Stimulated activated CD8-positive, alpha-beta memory T cell treated with anti-CD3 and anti-CD28 coated beads, Interleukin-2, amount 100 ng/mL, for 48 hours (primary cell): ENCODE data around the gene ITIH1.
"Not testable (repeated sequence)": the region's sequence is repeated elsewhere in the genome, so short reads cannot be mapped to it uniquely, and the experiment has no call there.

Source experiments
- DNase-seq, 2 donors: peaks; one replicate each; pipeline ENCODE4 v3.0.0-alpha.2; 2020; ENCODE audit warnings: low read depth in 2 of 2

ITIH1 gene

DNA sequence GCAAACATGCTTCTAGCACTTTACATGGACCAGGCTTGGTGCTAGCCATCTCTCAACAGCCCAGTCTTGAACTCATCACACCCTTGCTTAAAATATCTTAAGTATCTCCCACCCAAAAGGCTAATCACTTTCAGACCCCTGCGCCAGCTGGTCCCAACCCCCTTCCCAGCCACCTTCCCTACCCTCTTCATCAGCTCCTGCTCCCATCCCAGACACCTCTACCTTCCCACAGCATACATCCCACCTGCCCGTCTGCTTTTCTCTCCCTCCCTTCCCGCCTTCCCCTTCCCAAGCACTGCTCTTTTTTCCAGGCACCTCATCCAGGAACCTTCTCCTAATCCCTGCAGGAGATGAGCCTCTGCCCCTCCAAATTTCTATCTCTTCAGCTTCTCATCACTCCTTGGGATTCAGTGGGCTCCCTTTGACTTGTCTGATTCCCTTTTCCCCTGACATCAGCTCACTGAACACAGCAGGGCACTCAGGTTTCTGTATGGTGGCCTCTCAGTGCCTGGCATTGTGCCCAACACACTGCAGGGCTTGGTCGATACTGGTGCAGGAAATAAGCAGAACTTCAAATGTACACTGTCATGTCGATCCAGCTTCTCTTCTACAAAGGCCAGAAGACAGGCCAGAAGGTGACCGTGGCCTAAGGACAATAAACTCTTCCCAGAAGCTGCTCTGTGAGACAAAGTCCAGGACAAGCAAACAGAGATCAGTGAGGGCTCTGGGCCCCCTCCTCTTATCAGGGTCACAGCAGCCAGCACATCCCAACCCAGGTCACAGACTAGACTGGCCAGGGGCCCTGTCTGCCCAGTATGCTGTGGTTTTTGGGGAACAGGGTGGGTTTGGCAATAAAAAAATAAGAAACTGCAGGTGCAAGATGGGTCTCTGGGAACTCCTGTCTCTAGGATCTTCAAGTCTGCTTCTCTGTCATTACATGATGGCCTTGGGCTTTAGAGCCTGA, 2.2 kb upstream of the ITIH1 start:
- DNase-seq, result no peak

DNA sequence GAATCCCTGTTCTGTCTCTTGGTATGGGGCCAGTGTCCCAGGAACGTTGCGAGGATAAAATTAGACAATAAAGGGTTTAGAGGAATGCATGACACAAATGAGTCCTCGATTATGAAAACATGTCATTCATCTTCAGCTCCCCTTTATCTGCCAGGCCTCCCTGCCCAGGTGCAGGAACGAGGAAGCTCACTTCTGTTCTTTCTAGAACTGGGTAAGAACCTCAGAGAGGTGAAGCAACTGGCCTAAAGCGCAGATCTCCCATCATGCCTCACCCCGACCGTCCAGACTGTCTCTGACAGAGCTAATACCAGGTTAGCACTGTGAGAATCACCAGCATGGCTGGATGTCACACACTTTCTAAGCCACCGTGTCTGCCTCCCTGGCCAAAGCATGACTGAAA, 1.5 kb upstream of the ITIH1 start:
- no peak for DNase-seq

DNA sequence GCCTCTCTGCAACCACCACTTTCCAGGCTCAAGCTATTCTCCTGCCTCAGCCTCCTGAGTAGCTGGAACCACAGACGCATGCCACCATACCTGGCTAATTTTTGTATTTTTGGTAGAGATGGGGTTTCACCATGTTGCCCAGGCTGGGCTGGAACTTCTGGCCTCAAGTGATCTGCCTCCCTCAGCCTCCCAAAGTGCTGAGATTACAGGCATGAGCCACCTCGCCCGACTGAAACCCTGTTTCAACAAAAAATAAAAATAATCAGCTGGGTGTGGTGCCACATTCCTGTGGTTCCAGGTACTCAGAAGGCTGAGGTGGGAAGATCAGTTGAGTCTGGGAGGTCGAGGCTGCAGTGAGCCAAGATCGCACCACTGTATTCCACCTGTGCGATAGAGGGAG, 913 bp upstream of the ITIH1 start:
- DNase-seq, result not testable (repeated sequence)

DNA sequence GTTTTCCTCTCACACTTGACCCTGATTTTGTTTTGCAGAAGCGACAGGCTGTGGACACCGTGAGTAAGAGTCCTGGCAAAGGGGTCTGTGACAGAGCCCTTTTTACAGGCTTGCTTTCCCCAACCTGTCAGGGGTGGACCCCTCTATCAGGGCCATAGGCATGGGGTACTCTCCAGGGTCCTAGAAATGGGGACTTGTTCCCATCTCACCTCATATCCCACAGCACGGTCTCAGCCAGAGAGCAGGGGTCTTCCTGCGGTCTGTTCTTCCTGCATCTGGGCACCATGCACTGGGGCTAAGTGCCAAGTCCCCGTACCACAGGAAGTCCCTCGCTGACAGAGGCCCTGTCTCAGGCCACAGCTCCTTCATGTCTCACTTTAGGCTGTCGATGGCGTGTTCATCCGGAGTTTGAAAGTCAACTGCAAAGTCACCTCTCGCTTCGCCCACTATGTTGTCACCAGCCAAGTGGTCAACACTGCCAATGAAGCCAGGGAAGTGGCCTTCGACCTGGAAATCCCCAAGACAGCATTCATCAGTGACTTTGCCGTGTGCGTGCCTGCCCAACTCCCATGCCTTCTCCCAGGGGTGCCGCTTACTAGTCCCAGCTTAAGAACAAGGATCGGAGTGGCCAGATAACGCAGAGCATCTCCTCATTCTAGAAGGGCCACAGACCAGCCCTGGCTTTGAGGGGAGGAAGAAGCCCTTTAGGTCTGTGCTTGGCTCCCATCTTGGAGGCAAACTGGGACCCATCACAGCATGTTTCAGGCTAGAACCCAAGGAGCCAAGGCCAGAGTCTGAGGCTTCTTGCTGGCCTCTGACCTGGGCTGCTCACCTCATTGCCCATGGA, 783 bp downstream of the ITIH1 start:
- no peak for DNase-seq

DNA sequence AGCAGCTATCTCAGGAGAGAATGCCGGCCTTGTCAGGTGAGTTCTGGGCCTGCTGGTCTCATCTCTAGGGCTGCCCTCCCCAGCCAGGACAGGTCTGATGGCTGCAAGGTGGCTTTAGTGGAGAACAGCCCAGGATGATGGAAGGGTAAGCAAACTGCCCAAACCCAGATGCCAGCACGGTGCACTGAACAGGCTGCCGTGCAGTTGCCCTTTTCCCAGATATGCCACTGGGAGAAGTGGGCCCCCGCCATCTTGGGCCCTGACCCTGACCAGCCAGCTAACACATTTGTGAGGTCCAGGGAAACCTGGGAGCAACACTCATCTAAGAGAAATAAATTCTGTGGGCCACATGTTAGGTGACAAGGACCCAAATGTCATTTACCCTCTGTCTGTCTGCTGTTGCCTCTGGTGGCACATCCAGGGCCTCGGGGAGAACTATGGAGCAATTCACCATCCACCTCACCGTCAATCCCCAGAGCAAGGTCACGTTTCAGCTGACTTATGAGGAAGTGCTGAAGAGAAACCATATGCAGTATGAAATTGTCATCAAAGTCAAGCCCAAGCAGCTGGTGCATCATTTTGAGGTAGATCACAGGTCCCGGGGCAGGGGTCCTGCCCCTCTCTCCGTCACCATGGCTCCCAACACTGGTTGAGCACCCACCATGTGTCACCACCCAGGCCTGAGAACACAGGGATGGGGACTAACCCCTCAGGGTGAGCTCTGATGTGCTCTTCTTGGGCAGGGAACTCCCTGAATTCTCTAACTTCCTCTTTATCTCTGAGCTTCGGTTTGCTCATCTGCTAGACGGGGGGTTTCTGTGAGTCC, 1.8 kb downstream of the ITIH1 start:
- no peak for DNase-seq

DNA sequence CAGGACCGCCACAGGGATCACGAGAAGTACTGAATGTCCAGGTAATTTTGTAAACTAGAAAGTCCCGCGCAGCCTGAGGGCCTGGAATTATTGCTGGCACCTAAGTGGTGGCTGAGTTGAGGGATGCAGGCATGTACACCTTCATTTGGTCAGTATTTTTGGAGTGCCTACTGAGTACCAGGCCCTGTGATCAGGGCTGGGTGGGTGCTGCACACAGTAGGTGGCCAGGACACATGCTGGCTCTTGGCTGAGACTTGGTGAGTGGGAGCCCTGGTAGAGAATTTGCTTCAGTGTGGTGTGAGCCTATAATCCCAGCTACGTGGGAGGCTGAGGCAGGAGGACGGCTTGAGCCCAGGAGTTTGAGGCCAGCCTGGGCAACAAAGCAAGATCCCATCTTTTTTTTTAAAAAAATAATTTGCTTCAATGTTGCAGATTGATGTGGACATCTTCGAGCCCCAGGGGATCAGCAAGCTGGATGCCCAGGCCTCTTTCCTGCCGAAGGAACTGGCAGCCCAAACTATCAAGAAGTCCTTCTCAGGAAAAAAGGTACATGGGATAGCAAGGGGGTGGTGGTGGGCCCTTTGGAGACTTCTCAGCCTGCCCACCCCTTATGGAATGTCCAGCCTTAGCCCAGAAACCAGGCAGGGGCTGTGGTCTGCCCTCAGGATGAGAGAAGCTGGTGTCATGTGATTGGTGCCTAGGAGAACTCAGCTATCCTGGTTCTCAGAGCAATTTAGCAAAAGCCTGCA, 2.6 kb downstream of the ITIH1 start:
- no peak for DNase-seq

DNA sequence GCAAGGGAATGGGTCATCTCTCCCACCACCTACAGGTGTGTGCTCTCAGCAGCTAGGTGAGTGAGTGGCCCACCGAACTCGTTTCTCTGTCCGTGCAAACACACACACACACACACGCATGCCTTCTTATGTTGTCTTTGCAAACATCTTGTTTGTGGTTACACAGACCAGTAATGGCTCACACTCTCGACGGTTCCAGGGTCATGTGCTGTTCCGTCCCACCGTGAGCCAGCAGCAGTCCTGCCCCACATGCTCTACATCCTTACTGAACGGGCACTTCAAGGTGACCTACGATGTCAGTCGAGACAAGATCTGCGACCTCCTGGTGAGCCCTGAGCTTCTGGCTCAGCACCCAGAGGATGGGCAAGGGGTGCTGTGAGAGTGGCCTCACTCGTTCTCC, 4.3 kb downstream of the ITIH1 start:
- DNase-seq, result no peak

DNA sequence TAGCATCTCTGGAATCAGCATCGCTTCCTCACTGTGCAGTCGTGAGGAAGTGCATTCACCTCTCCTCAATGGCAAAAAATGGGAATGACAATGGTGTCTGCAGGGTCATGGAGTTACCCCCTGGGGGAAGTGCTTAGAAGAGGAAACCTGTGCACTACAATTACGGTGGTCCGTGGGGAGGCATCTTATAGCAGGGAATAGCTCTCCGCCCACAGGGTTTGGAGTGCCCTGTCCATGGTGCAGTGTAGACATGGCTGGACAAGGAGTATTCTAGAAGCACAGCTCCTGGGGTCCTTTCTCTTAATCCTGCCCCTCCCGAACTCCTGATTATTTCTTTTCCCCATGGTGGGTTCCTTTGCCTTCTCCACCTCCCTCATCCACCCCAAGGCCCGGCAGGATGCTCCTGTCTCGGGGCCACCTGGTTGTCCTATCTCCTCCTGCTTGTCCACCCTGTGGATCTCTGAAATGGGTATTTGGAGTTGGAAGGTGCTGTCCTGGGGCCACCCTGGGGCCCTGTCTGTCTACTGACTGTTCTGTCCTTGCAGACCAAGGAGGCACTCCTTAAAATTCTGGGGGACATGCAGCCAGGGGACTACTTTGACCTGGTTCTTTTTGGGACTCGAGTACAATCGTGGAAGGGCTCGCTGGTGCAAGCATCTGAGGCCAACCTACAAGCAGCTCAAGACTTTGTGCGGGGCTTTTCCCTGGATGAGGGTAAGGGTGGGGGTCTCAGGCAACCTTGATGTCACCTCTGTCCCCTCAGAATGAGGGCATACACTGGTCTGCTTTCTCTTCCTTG, 5.2 kb downstream of the ITIH1 start:
- no peak for DNase-seq

DNA sequence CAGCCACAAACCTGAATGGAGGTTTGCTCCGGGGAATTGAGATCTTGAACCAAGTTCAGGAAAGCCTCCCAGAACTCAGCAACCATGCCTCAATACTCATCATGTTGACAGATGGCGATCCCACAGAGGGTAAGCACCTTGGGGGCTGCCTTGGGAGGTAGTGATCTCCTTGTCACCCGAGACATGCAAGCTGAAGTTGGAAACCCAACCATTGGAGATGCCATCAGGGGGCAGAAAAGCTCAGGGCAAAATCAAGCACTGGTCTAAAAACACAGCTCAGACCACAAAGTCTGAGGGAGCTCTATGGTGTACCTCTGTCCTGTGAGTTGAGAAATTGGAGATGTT, 5.8 kb downstream of the ITIH1 start:
- DNase-seq, result no peak

DNA sequence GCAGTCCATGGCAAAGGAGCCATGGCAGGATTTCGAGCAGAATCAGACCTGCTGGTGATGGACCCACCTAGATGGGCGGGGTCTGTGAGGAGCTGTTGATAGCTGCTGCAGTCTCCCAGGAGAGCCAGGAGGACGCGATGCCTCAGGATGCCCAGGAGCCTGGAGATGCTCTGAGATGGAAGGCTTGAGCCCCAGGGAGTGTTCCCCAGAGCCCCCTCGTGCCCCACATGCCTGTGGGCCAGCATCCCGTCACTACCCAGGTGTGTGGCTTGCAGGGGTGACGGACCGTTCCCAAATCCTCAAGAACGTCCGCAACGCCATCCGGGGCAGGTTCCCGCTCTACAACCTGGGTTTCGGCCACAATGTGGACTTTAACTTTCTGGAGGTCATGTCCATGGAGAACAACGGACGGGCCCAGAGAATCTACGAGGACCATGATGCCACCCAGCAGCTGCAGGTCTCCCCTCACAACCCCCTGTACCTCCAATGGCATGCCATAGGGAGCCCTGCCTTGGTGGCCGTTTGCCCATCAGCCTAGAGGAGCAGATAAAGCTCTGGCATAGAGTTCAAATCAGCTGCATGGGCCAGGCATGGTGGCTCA, 6.7 kb downstream of the ITIH1 start:
- DNase-seq, result no peak

DNA sequence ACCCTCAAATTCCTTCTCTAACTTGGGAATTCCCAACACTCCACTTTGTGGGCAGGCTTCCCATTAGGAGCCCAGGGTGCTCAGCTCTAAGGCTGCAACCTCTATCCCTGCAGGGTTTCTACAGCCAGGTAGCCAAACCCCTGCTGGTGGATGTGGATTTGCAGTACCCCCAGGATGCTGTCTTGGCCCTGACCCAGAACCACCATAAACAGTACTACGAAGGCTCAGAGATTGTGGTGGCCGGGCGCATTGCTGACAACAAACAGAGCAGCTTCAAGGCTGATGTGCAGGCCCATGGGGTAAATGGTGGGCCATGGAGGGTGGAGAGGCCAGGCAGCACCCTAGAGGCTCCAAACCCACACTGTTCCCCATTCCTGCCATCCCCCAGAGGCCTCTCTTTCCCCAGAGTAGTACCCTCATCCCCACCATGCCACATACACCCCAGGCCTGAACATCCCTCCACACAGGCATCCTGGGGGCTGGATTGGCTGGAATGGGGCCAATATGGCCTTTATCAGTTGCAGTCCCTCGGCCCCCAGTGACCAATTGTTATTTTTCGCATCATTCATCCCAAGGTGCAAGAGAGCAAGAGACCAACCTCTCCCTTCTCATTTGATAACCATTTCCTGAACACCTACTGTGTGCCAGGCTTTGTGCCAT, 7.7 kb downstream of the ITIH1 start:
- DNase-seq, result no peak

DNA sequence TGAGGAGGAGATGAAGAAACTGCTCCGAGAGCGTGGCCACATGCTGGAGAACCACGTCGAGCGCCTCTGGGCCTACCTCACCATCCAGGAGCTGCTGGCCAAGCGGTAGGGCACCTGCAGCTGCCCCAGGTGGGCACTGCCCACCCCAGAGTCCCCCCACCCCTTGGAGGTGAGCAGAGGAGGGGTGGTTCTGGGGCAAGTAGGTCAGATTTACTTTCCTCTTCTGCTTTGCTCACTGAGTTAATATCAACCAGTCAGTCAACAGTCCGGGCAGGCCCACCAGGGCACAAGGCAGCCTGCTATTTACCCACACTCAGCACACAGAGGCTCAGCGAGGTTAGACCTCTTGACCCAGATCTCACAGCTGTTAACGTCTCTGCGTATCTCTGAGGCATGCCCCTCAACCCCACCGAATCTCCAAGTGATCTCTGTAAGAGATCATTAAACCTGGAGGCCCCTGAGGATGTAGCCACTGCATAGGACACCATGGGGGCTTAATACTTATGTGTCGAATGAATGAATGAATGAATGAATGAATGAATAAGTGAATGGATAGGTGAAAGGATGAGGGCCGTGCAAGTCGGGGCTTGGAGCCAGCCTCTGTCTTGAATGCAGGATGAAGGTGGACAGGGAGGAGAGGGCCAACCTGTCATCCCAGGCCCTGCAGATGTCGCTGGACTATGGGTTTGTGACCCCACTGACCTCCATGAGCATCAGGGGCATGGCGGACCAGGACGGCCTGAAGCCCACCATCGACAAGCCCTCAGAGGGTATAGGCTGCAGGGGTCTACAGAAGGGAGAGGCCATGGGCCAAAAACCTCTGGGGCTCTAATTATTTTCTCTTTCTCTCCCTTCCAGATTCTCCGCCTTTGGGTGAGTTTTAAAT, 9.2 kb downstream of the ITIH1 start:
- no peak for DNase-seq

DNA sequence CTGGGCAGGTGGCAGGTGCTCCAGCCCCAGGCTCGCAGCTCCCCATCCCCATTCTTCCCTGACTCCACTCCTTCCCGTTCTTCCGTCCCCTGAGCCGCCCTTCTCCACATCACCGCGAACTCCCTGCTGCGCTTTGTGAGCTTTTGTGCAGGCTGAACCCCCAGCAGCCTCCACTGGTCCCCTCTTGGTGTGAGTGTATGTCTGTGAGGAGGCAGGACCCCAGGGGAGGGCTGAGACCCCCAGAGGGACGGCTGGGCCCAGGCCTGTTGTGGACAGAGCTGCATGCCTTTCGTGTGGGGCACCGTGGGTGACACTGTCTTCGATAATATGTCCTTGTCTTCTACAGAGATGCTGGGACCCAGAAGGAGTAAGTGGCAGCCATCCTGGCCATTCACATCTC, 9.8 kb downstream of the ITIH1 start:
- DNase-seq, result no peak

DNA sequence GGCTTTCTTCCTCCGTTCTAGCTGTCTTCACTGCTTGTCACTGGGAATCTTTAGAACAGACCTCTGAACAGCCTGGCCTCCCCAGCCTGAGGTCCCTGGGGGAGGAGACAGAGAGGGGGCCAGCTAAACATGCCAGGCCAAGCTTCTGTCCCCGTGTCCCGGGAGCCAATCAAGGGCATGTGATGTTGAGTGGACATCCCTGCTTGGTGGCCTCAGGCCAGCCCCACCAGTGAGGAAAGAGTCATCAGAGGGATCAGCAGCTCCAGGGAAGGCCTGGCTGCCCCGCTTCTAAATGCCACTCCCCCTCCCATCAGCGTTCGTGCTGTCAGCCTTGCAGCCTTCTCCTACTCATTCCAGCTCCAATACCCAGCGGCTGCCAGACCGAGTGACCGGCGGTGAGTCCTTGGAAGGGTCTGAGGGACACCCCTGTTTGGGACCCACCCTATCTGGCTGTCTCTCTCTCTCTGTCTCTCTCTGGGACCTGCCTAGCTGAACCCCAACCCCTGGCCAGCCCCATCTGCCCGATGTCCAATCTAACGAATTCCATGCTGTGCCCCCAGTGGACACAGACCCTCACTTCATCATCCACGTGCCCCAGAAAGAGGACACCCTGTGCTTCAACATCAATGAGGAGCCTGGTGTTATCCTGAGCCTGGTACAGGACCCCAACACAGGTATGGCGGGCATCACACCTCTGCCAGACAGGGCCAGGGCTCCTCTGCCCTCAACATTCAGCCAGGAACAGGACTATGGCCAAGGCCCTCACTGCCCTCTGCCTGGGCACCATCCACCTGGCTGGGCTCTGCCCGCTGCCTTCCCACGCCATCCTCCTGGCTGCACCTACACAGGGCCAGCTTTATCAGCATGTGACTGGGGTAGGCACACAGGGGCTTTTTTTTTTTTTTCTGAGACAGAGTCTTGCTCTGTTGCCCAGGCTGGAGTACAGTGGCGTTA, 10.6 kb downstream of the ITIH1 start:
- DNase-seq, result no peak

DNA sequence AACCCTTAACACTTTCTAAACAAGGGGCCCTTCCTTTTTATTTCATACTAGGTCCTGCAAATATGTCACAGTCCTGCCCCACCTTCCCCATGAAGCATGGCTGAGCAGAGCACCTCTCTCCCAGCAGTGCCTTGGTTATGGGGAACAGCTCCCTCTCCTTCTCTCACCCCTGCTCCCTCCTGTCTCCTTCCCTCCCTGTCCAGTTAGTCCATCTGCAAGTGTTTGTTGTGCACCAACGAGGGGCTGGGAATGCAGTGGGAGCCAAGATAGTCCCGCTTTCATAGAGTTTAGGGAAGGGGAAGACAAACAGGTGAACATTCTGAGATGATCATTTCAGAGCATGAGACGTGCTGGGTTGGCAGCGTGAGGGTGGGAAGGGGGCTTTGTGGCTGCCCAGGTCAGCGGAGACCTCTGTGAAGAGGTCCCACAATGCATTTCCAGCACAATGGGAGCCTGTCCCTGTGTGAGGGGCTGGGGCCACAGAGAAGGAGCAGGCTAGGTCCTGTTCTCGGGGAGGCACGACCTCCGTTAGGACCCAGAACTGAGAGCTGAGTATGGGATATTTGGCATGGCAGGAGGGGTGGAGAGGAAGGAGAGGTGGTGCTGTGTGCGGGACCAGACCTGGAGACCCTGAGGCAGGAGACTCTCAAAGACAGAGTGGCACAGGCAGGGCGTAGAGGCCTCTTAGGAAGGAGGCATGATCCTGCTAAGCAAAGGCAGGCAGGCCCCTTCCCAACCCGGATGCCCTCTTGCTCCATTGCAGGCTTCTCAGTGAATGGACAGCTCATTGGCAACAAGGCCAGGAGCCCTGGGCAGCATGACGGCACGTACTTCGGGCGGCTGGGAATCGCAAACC, 11.7 kb downstream of the ITIH1 start:
- no peak for DNase-seq

DNA sequence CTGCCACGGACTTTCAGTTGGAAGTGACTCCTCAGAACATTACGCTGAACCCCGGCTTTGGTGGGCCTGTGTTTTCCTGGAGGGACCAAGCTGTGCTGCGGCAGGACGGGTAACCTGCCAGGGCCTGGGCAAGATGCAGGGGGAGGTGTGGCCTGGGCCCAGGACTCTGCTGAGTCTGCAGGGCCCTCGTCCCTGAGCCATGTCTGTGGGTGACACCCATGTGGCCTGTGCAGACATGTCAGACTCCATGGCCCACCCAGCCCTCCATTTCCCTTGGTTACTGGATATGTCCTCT, 12.3 kb downstream of the ITIH1 start:
- DNase-seq, result no peak

DNA sequence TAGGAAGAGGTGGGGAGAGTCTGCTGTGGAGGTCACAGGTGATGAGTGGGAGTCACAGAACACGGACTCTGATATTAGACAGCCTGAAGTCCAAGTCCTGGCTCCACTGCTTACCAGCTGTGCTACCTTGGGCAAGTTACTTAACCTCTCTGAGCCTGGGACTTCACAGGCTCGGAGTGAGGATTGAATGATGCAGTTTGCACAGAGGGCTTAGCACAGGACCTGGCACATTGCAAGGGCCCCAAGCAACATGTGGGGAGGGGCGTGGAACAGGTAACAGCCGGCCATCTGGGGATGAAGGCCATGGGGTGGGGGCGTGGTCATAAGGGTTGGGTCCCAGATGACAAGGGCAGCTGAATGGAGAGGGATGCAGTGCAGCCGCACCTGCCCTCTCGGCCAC, 12.9 kb downstream of the ITIH1 start:
- no peak for DNase-seq
